GM23338 (cell line): ENCODE results near the gene ST3GAL6. TPM values are rescaled to one million over a fixed set of nuclear protein-coding genes. Genes with fewer than 3 reads are reported as not detected.

Experiments used
- ATAC-seq: fragments of 200-7000 bp; cut with Tn5 transposase; 3 replicates; pipeline ENCODE4 v1.9.1; 2020
- DNase-seq: peaks from one replicate; pipeline ENCODE4 v3.0.0-alpha.2; 2015; ENCODE audit warnings: low spot score
- H2AFZ ChIP-seq: fragments of 200-600 bp; sonication (generic); 2 replicates; pipeline ENCODE4 v1.8.0; 2016; ENCODE audit warnings: antibody characterized with exemption, mild to moderate bottlenecking, moderate library complexity
- H3F3A ChIP-seq: fragments of 200-600 bp; sonication (generic); replicated peaks from 2 replicates; pipeline ENCODE4 v1.8.0; 2017; ENCODE audit warnings: antibody characterized with exemption, mixed run types, low read depth
- H3K27ac ChIP-seq: fragments of 200-600 bp; sonication (generic); 2 replicates; pipeline ENCODE4 v1.6.1; 2016; ENCODE audit warnings: low read depth
- H3K27me3 ChIP-seq: fragments of 200-600 bp; sonication (generic); 2 replicates; pipeline ENCODE4 v1.8.0; 2016; ENCODE audit warnings: mild to moderate bottlenecking, mixed run types, moderate library complexity; ENCODE audit not compliant: insufficient read depth
- H3K36me3 ChIP-seq: fragments of 200-600 bp; sonication (generic); 2 replicates; pipeline ENCODE4 v1.8.0; 2016; ENCODE audit warnings: mild to moderate bottlenecking; ENCODE audit not compliant: insufficient read depth
- H3K4me1 ChIP-seq: fragments of 200-600 bp; sonication (generic); 2 replicates; pipeline ENCODE4 v1.8.0; 2016; ENCODE audit warnings: mild to moderate bottlenecking, moderate library complexity; ENCODE audit not compliant: insufficient read depth
- H3K4me2 ChIP-seq: fragments of 200-600 bp; sonication (generic); 2 replicates; pipeline ENCODE4 v1.7.1; 2017; ENCODE audit warnings: mixed run types
- H3K4me3 ChIP-seq: fragments of 200-600 bp; sonication (generic); 2 replicates; pipeline ENCODE4 v1.6.1; 2016; ENCODE audit warnings: mixed run types
- H3K79me2 ChIP-seq: fragments of 200-600 bp; sonication (generic); replicated peaks from 2 replicates; pipeline ENCODE4 v1.8.0; 2017; ENCODE audit warnings: mild to moderate bottlenecking; ENCODE audit not compliant: insufficient read depth
- H3K9me2 ChIP-seq: fragments of 200-600 bp; sonication (generic); 2 replicates; pipeline ENCODE4 v1.8.0; 2017; ENCODE audit not compliant: insufficient read depth
- H4K20me1 ChIP-seq: fragments of 200-600 bp; sonication (generic); replicated peaks from 2 replicates; pipeline ENCODE4 v1.8.0; 2017; ENCODE audit warnings: mild to moderate bottlenecking; ENCODE audit not compliant: insufficient read depth
- H3K27ac Mint-ChIP-seq: 2 replicates; pipeline ENCODE4 v1.8.0; 2020; ENCODE audit warnings: inconsistent platforms, mild to moderate bottlenecking, moderate library complexity, mixed read lengths
- H3K27me3 Mint-ChIP-seq: 3 replicates; pipeline ENCODE4 v1.8.0; 2022; ENCODE audit warnings: low read depth, mild to moderate bottlenecking, moderate library complexity, mixed read lengths, inconsistent platforms; ENCODE audit not compliant: insufficient read depth, poor library complexity
- H3K36me3 Mint-ChIP-seq: 3 replicates; pipeline ENCODE4 v1.8.0; 2021; ENCODE audit warnings: low read depth, mild to moderate bottlenecking, inconsistent platforms, moderate library complexity, mixed read lengths
- H3K4me1 Mint-ChIP-seq: 3 replicates; pipeline ENCODE4 v1.8.0; 2020; ENCODE audit warnings: mild to moderate bottlenecking, inconsistent platforms, mixed read lengths
- H3K4me3 Mint-ChIP-seq: 3 replicates; pipeline ENCODE4 v1.8.0; 2021; ENCODE audit warnings: moderate library complexity, mild to moderate bottlenecking, inconsistent platforms, mixed read lengths
- H3K9me3 Mint-ChIP-seq: 3 replicates; pipeline ENCODE4 v1.8.0; 2020; ENCODE audit warnings: moderate library complexity, mild to moderate bottlenecking, inconsistent platforms, mixed read lengths
- EZH2 ChIP-seq: fragments of 200-600 bp; sonication (generic); IDR thresholded peaks from one replicate; pipeline ENCODE4 v1.8.0; 2017; ENCODE audit warnings: antibody characterized with exemption, mild to moderate bottlenecking, low read depth; ENCODE audit not compliant: unreplicated experiment
- EZH2phosphoT487 ChIP-seq: fragments of 200-600 bp; sonication (generic); IDR thresholded peaks from one replicate; pipeline ENCODE4 v1.8.1; 2018; ENCODE audit warnings: antibody characterized with exemption; ENCODE audit not compliant: unreplicated experiment
- NANOG ChIP-seq: IDR thresholded peaks from 2 replicates; pipeline ENCODE4 v1.6.1; 2016; ENCODE audit warnings: antibody characterized with exemption, borderline replicate concordance
- POLR2AphosphoS5 ChIP-seq: IDR thresholded peaks from 2 replicates; pipeline ENCODE4 v1.6.1; 2016; ENCODE audit warnings: antibody characterized with exemption, low read depth
- ZNF331 ChIP-seq: fragments of 250-450 bp; sonication (Bioruptor Pico); IDR thresholded peaks from 2 replicates; pipeline ENCODE4 v1.5.0; 2020; ENCODE audit warnings: low read depth, mild to moderate bottlenecking, moderate library complexity
- polyA plus RNA-seq: library from polyadenylated mRNA; unstranded; fragments of >200 nt; fragmentation: Nextera tagmentation; extraction: Ambion mirVana; gene quantifications from 2 replicates; pipeline ENCODE4 v1.2.1, GENCODE V29; 2016
- total RNA-seq: library from RNA; depleted of rRNA; stranded (reverse); fragments of >200 nt; shearing (Covaris generic); gene quantifications from 2 replicates; pipeline ENCODE4 v1.2.3, GENCODE V29; 2014
- TF ChIP-seq, protein P1 (sequence below): IDR thresholded peaks from 2 replicates; pipeline ENCODE4 v1.6.1; 2016; ENCODE audit warnings: antibody characterized with exemption
- TF ChIP-seq, protein P2 (sequence below), 2 experiments: fragments of 200-600 bp in 1 of 2; sonication (generic) in 1 of 2; conservative IDR thresholded peaks; 2 replicates each; pipeline versions ENCODE4 v1.5.1 to v1.6.1; 2016 to 2017; ENCODE audit warnings: antibody characterized with exemption in 2 of 2, low read depth in 2 of 2, mild to moderate bottlenecking in 2 of 2, moderate library complexity in 1 of 2
- TF ChIP-seq, protein P3 (sequence below): IDR thresholded peaks from one replicate; pipeline ENCODE4 v1.6.1; 2018; ENCODE audit warnings: antibody characterized with exemption; ENCODE audit not compliant: unreplicated experiment

Gene ST3GAL6
- total and polyA plus RNA-seq, 2 experiments from 2014 or later = 4.7 to 8.1 TPM

DNA sequence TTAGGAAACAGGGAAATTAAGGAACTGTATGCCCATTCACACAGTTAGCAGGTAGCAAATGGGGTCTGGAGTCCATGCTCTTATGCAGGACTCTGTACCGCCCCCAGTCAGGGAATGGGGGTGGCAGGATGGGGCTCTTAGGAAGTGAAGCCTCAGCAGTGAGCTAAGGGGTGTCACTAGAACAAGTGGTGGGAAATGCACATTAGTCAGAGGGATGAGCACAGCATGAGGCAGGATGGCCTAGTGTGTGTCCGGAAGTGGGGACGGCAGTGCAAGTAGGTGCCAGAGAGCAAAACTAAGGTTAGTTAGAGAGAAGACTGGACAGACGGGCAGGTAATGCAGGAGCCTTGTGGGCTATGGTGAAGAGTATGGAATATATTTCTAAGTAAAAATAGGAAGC is 60.7 kb downstream of the ST3GAL6 start:
- no peaks in the 10 kb centered on the region for H4K20me1 ChIP-seq
- ATAC-seq (no peak), DNase-seq (no peak)
- no peaks in the 10 kb centered on the region for H3F3A ChIP-seq
- TF ChIP-seq, protein P1, sequence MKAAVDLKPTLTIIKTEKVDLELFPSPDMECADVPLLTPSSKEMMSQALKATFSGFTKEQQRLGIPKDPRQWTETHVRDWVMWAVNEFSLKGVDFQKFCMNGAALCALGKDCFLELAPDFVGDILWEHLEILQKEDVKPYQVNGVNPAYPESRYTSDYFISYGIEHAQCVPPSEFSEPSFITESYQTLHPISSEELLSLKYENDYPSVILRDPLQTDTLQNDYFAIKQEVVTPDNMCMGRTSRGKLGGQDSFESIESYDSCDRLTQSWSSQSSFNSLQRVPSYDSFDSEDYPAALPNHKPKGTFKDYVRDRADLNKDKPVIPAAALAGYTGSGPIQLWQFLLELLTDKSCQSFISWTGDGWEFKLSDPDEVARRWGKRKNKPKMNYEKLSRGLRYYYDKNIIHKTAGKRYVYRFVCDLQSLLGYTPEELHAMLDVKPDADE = no peak
- TF ChIP-seq, protein P2, sequence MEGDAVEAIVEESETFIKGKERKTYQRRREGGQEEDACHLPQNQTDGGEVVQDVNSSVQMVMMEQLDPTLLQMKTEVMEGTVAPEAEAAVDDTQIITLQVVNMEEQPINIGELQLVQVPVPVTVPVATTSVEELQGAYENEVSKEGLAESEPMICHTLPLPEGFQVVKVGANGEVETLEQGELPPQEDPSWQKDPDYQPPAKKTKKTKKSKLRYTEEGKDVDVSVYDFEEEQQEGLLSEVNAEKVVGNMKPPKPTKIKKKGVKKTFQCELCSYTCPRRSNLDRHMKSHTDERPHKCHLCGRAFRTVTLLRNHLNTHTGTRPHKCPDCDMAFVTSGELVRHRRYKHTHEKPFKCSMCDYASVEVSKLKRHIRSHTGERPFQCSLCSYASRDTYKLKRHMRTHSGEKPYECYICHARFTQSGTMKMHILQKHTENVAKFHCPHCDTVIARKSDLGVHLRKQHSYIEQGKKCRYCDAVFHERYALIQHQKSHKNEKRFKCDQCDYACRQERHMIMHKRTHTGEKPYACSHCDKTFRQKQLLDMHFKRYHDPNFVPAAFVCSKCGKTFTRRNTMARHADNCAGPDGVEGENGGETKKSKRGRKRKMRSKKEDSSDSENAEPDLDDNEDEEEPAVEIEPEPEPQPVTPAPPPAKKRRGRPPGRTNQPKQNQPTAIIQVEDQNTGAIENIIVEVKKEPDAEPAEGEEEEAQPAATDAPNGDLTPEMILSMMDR (conservative IDR thresholded peaks at IDR 0.05; ENCODE audit: low read depth in 2 of 2) = no peak
- no peak overlapping the region for H3K27ac Mint-ChIP-seq
- H3K4me3 ChIP-seq = no peak overlapping the region
- H3K9me2 ChIP-seq = no peaks in the 10 kb centered on the region
- H3K27me3 ChIP-seq = no peaks in the 10 kb centered on the region
- no peaks in the 10 kb centered on the region for H3K9me3 Mint-ChIP-seq
- H3K36me3 ChIP-seq = no peaks in the 10 kb centered on the region
- no peaks in the 10 kb centered on the region for H3K27me3 Mint-ChIP-seq
- H3K4me1 ChIP-seq = no peaks in the 10 kb centered on the region
- peaks cover 7% of the 10 kb centered on the region; the same call in 2 of the 3 replicates for H3K36me3 Mint-ChIP-seq
- H3K4me2 ChIP-seq = no peak overlapping the region
- H3K79me2 ChIP-seq = no peaks in the 10 kb centered on the region
- no peak overlapping the region for H3K27ac ChIP-seq
- H3K4me1 Mint-ChIP-seq = peaks cover 5% of the 10 kb centered on the region; the same call in 2 of the 3 replicates
- H2AFZ ChIP-seq = no peak overlapping the region
- H3K4me3 Mint-ChIP-seq = no peak overlapping the region

DNA sequence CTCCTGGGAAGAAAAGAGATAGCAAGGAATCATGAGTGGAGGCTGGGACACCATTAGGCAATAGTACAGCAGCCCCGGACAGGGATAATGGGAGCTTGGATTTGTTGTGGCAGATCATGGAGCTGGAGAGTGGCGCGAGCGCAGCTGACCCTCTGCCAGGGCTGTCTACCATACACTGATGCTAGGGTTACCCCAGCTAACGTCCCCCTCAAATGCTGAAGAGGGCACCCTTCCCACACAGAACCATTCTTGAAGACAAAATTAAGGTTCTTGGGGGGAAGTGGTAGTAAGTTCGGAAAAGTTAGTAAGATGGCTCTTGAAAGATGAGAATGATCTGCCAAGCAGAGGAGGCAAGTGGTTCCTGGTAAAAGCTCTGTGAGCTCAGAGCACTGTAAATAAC is 61.1 kb downstream of the ST3GAL6 start:
- H3K4me1 Mint-ChIP-seq = peaks cover 5% of the 10 kb centered on the region; the same call in 2 of the 3 replicates
- TF ChIP-seq ZNF331 (no peak), EZH2phosphoT487 (no peak), POLR2AphosphoS5 (no peak), EZH2 (no peak), NANOG (no peak)
- TF ChIP-seq, protein P2 (conservative IDR thresholded peaks at IDR 0.05; ENCODE audit: low read depth in 2 of 2) = peak in 1 of 2 experiments; percentile 44; a peak in 2 of 4 replicates
- TF ChIP-seq, protein P3, sequence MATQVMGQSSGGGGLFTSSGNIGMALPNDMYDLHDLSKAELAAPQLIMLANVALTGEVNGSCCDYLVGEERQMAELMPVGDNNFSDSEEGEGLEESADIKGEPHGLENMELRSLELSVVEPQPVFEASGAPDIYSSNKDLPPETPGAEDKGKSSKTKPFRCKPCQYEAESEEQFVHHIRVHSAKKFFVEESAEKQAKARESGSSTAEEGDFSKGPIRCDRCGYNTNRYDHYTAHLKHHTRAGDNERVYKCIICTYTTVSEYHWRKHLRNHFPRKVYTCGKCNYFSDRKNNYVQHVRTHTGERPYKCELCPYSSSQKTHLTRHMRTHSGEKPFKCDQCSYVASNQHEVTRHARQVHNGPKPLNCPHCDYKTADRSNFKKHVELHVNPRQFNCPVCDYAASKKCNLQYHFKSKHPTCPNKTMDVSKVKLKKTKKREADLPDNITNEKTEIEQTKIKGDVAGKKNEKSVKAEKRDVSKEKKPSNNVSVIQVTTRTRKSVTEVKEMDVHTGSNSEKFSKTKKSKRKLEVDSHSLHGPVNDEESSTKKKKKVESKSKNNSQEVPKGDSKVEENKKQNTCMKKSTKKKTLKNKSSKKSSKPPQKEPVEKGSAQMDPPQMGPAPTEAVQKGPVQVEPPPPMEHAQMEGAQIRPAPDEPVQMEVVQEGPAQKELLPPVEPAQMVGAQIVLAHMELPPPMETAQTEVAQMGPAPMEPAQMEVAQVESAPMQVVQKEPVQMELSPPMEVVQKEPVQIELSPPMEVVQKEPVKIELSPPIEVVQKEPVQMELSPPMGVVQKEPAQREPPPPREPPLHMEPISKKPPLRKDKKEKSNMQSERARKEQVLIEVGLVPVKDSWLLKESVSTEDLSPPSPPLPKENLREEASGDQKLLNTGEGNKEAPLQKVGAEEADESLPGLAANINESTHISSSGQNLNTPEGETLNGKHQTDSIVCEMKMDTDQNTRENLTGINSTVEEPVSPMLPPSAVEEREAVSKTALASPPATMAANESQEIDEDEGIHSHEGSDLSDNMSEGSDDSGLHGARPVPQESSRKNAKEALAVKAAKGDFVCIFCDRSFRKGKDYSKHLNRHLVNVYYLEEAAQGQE = no peak
- no peak overlapping the region for H3K27ac Mint-ChIP-seq
- no peak overlapping the region for H3K4me3 ChIP-seq
- H3K4me1 ChIP-seq = no peaks in the 10 kb centered on the region
- no peaks in the 10 kb centered on the region for H3K79me2 ChIP-seq
- H3K4me2 ChIP-seq = no peak overlapping the region
- no peak overlapping the region for H2AFZ ChIP-seq
- H3K36me3 ChIP-seq = no peaks in the 10 kb centered on the region
- no peaks in the 10 kb centered on the region for H3K27me3 ChIP-seq
- H3K36me3 Mint-ChIP-seq = peaks cover 7% of the 10 kb centered on the region; the same call in 1 of the 3 replicates
- H3K9me3 Mint-ChIP-seq = 0 out of 3 replicates have a peak, but pooled peaks cover 2% of the 10 kb centered on the region
- H3K27me3 Mint-ChIP-seq = no peaks in the 10 kb centered on the region
- no peak overlapping the region for H3K27ac ChIP-seq
- H3F3A ChIP-seq = no peaks in the 10 kb centered on the region
- DNase-seq = peak; percentile 3
- no peak overlapping the region for H3K4me3 Mint-ChIP-seq
- H3K9me2 ChIP-seq = no peaks in the 10 kb centered on the region
- ATAC-seq = peak; percentile 47; the same call in 2 of the 3 replicates
- no peaks in the 10 kb centered on the region for H4K20me1 ChIP-seq
